Neural progenitor cell (in vitro differentiated cells): ENCODE data around the gene LDHD. TPM values are rescaled to one million over a fixed set of nuclear protein-coding genes. Genes with fewer than 3 reads are reported as not detected.

Experiments
- DNase-seq: peaks from one replicate; pipeline ENCODE4 v3.0.0-alpha.2; 2016; ENCODE audit warnings: low spot score
- H2AFZ ChIP-seq: fragments of 200-600 bp; sonication (generic); replicated peaks from 2 replicates; pipeline ENCODE4 v1.6.1; 2016; ENCODE audit warnings: antibody characterized with exemption
- H3F3A ChIP-seq: fragments of 200-600 bp; sonication (generic); 2 replicates; pipeline ENCODE4 v1.6.1; 2016; ENCODE audit warnings: antibody characterized with exemption, low read depth
- H3K27ac ChIP-seq: fragments of 200-600 bp; sonication (generic); 2 replicates; pipeline ENCODE4 v1.5.1; 2016; ENCODE audit warnings: mild to moderate bottlenecking
- H3K27me3 ChIP-seq: fragments of 200-600 bp; sonication (generic); 2 replicates; pipeline ENCODE4 v1.6.1; 2016; ENCODE audit warnings: mild to moderate bottlenecking, moderate library complexity
- H3K36me3 ChIP-seq: fragments of 200-600 bp; sonication (generic); 2 replicates; pipeline ENCODE4 v1.5.1; 2016
- H3K4me1 ChIP-seq: fragments of 200-600 bp; sonication (generic); 2 replicates; pipeline ENCODE4 v1.6.1; 2016; ENCODE audit warnings: mixed run types
- H3K4me2 ChIP-seq: fragments of 200-600 bp; sonication (generic); 2 replicates; pipeline ENCODE4 v1.6.1; 2016
- H3K4me3 ChIP-seq: fragments of 200-600 bp; sonication (generic); 2 replicates; pipeline ENCODE4 v1.5.1; 2016
- H3K79me2 ChIP-seq: fragments of 200-600 bp; sonication (generic); 2 replicates; pipeline ENCODE4 v1.6.1; 2016; ENCODE audit warnings: low read depth
- H3K9ac ChIP-seq: fragments of 200-600 bp; sonication (generic); 2 replicates; pipeline ENCODE4 v1.6.1; 2016
- H3K9me3 ChIP-seq: fragments of 200-600 bp; sonication (generic); 2 replicates; pipeline ENCODE4 v1.5.1; 2016; ENCODE audit warnings: low read depth
- H4K20me1 ChIP-seq: fragments of 200-600 bp; sonication (generic); 2 replicates; pipeline ENCODE4 v1.6.1; 2016; ENCODE audit warnings: low read depth
- H3K27ac Mint-ChIP-seq: 3 replicates; pipeline ENCODE4 v1.8.0; 2021; ENCODE audit warnings: mixed read lengths
- H3K27me3 Mint-ChIP-seq: 2 replicates; pipeline ENCODE4 v1.8.0; 2022; ENCODE audit warnings: low read depth, mild to moderate bottlenecking, inconsistent platforms, moderate library complexity, mixed read lengths; ENCODE audit not compliant: insufficient read depth
- H3K36me3 Mint-ChIP-seq: 3 replicates; pipeline ENCODE4 v1.8.0; 2021; ENCODE audit warnings: mixed read lengths
- H3K4me1 Mint-ChIP-seq: 3 replicates; pipeline ENCODE4 v1.8.0; 2021; ENCODE audit warnings: mixed read lengths
- H3K4me3 Mint-ChIP-seq: 3 replicates; pipeline ENCODE4 v1.8.0; 2021; ENCODE audit warnings: mild to moderate bottlenecking, moderate library complexity, mixed read lengths
- H3K9me3 Mint-ChIP-seq: 3 replicates; pipeline ENCODE4 v1.8.0; 2020; ENCODE audit warnings: mixed read lengths
- CTCF ChIP-seq: fragments of 200-600 bp; sonication (generic); IDR thresholded peaks from 2 replicates; pipeline ENCODE4 v1.5.1; 2017; ENCODE audit warnings: antibody characterized with exemption, mild to moderate bottlenecking
- EZH2 ChIP-seq: fragments of 200-600 bp; sonication (generic); IDR thresholded peaks from 2 replicates; pipeline ENCODE4 v1.6.1; 2017; ENCODE audit warnings: antibody characterized with exemption, mild to moderate bottlenecking, moderate library complexity
- EZH2phosphoT487 ChIP-seq: fragments of 200-600 bp; sonication (generic); IDR thresholded peaks from 2 replicates; pipeline ENCODE4 v1.6.1; 2017; ENCODE audit warnings: antibody characterized with exemption
- total RNA-seq: library from RNA; depleted of rRNA; stranded (reverse); fragments of >200 nt; gene quantifications from 2 replicates; pipeline ENCODE4 v1.2.3, GENCODE V29; 2015; ENCODE audit warnings: low replicate concordance

LDHD gene
- total RNA-seq, 1 donor from 2014 or later, result 0.60 TPM

- Histone ChIP-seq H3K27ac (no peak overlapping the region), H3K4me1 (peaks cover 20% of the 10 kb centered on the region), H3K27me3 (no peaks in the 10 kb centered on the region), H3K36me3 (no peaks in the 10 kb centered on the region), H3K9ac (no peak overlapping the region), H3F3A (peaks cover 30% of the 10 kb centered on the region), H3K4me3 (no peak overlapping the region), H3K4me2 (peak overlapping the region; percentile 2), H3K9me3 (no peaks in the 10 kb centered on the region), H3K79me2 (no peaks in the 10 kb centered on the region), H2AFZ (peak overlapping the region; percentile 96), H4K20me1 (no peaks in the 10 kb centered on the region)
- H3K9me3 Mint-ChIP-seq, result peaks cover 11% of the 10 kb centered on the region
- no peak for DNase-seq
- peaks cover 2% of the 10 kb centered on the region for H3K27me3 Mint-ChIP-seq
- H3K4me1 Mint-ChIP-seq, result peaks cover 9% of the 10 kb centered on the region
- no peaks in the 10 kb centered on the region for H3K36me3 Mint-ChIP-seq
- H3K27ac Mint-ChIP-seq, result no peak overlapping the region
- TF ChIP-seq EZH2phosphoT487 (no peak), EZH2 (no peak), CTCF (no peak)
- H3K4me3 Mint-ChIP-seq, result no peak overlapping the region
Measured at GRCh38 chr16:75120253-75120652, 3.7 kb upstream of the LDHD start.

- H3K79me2 ChIP-seq, result no peaks in the 10 kb centered on the region
- no peak for DNase-seq
- Mint-ChIP-seq H3K4me1 (peaks cover 9% of the 10 kb centered on the region), H3K27me3 (peaks cover 2% of the 10 kb centered on the region), H3K9me3 (peaks cover 9% of the 10 kb centered on the region), H3K36me3 (no peaks in the 10 kb centered on the region), H3K27ac (no peak overlapping the region), H3K4me3 (no peak overlapping the region)
- no peak overlapping the region for H3K9ac ChIP-seq
- no peaks in the 10 kb centered on the region for H3K36me3 ChIP-seq
- TF ChIP-seq EZH2, result no peak
- TF ChIP-seq EZH2phosphoT487, result no peak
- TF ChIP-seq CTCF, result no peak
- H3K27me3 ChIP-seq, result no peaks in the 10 kb centered on the region
- H4K20me1 ChIP-seq, result no peaks in the 10 kb centered on the region
- H2AFZ ChIP-seq, result peak overlapping the region; percentile 96
- H3K4me3 ChIP-seq, result no peak overlapping the region
- no peaks in the 10 kb centered on the region for H3K9me3 ChIP-seq
- H3K4me1 ChIP-seq, result peaks cover 20% of the 10 kb centered on the region
- no peak overlapping the region for H3K27ac ChIP-seq
- H3K4me2 ChIP-seq, result no peak overlapping the region
- peaks cover 30% of the 10 kb centered on the region for H3F3A ChIP-seq
Measured at GRCh38 chr16:75118943-75119539, 2.5 kb upstream of the LDHD start.

GRCh38 chr16:75116911-75117245, 298 bp upstream of the LDHD start:
- Histone ChIP-seq H3K79me2 (no peaks in the 10 kb centered on the region), H3K4me2 (peak overlapping the region; percentile 59), H3K27me3 (no peaks in the 10 kb centered on the region), H4K20me1 (no peaks in the 10 kb centered on the region), H3K4me3 (peak overlapping the region; percentile 28), H3K4me1 (peaks cover 20% of the 10 kb centered on the region), H3K36me3 (no peaks in the 10 kb centered on the region), H3K27ac (no peak overlapping the region), H2AFZ (peak overlapping the region; percentile 91), H3K9me3 (no peaks in the 10 kb centered on the region), H3K9ac (no peak overlapping the region), H3F3A (peaks cover 27% of the 10 kb centered on the region)
- peaks cover 5% of the 10 kb centered on the region for H3K9me3 Mint-ChIP-seq
- peaks cover 13% of the 10 kb centered on the region for H3K4me1 Mint-ChIP-seq
- TF ChIP-seq EZH2 (no peak), EZH2phosphoT487 (no peak), CTCF (no peak)
- no peak overlapping the region for H3K27ac Mint-ChIP-seq
- peaks cover 2% of the 10 kb centered on the region for H3K27me3 Mint-ChIP-seq
- DNase-seq, result no peak
- no peaks in the 10 kb centered on the region for H3K36me3 Mint-ChIP-seq
- H3K4me3 Mint-ChIP-seq, result no peak overlapping the region
